Measurements from ENCODE around the gene SORCS2.

DNA sequence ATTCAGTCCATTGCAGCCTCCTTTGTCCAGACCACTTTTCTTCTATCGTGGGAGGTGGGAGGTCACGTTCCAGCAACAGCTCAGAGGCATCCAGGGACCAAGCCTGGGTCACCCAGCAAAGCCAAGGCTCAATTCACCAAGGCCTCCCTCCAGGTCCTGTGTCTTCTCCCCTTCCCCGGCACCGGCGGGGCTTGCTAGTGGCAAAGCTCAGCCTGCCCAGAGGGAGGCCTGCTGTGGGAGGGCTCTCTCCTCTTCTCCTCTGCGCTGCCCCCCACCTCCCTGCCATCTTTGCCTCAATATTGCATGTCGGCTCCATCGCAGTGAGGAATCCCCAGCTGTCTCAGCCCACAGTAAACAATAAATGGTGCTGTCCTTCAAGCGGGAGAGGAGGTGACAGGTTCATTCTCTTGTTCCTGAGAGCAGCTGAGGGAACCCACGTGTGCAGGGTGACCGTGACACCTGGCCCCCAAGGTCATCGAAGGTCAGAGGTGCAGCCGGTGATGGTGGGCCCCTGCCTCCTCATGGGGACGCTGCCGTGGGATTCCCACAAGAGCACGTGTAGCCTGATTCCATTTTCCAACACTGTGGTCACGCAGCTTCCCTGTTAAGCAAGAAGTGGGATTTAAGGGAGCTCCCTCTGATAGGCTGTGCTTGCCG is 353.9 kb downstream of the SORCS2 start:
- TF ChIP-seq, protein P1, sequence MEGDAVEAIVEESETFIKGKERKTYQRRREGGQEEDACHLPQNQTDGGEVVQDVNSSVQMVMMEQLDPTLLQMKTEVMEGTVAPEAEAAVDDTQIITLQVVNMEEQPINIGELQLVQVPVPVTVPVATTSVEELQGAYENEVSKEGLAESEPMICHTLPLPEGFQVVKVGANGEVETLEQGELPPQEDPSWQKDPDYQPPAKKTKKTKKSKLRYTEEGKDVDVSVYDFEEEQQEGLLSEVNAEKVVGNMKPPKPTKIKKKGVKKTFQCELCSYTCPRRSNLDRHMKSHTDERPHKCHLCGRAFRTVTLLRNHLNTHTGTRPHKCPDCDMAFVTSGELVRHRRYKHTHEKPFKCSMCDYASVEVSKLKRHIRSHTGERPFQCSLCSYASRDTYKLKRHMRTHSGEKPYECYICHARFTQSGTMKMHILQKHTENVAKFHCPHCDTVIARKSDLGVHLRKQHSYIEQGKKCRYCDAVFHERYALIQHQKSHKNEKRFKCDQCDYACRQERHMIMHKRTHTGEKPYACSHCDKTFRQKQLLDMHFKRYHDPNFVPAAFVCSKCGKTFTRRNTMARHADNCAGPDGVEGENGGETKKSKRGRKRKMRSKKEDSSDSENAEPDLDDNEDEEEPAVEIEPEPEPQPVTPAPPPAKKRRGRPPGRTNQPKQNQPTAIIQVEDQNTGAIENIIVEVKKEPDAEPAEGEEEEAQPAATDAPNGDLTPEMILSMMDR (IDR thresholded peaks at IDR 0.05; ENCODE audit: low read depth, low read length, poor library complexity, severe bottlenecking), result no peak
- no peak for TF ChIP-seq EZH2phosphoT487 (IDR thresholded peaks at IDR 0.05; ENCODE audit: borderline replicate concordance, low read length)

Data from DOHH2 (cell line).